IMR-90 (cell line): ENCODE measurements around the gene PRDM5. TPM values are rescaled to one million over a fixed set of nuclear protein-coding genes. Genes with fewer than 3 reads are reported as not detected.

Source experiments
- ATAC-seq: fragments of 200-7000 bp; cut with Tn5 transposase; 2 replicates; pipeline ENCODE4 v1.9.1; 2020; ENCODE audit warnings: low read depth, mild to moderate bottlenecking, moderate library complexity
- BruUV-seq: library from RNA; stranded (reverse); fragments of 400-500 nt; replicated peaks from 2 replicates; lab custom pipeline; 2021; lab: Mats Ljungman, UMichigan
- CTCF ChIA-PET: fragments of 300-600 bp; formaldehyde crosslinking; extraction: SDS; loops from one replicate; lab custom pipeline; 2021; ENCODE audit warnings: antibody characterized with exemption; lab: Yijun Ruan, JAX
- POLR2A ChIA-PET: fragments of 300-600 bp; sonication (Branson Sonifier 250); formaldehyde crosslinking; loops from one replicate; lab custom pipeline; 2022; ENCODE audit warnings: antibody characterized with exemption; ENCODE audit not compliant: unreplicated experiment; lab: Charles Lee
- DNase-seq: peaks from one replicate; pipeline ENCODE4 v3.0.0; 2013
- H2AFZ ChIP-seq: replicated peaks from 2 replicates; pipeline ENCODE3; 2013; ENCODE audit warnings: low read length, mild to moderate bottlenecking; ENCODE audit not compliant: poor library complexity
- H2AK5ac ChIP-seq: 2 replicates; pipeline ENCODE4 v1.6.1; 2013; ENCODE audit warnings: low read depth, low read length, inconsistent platforms
- H2AK9ac ChIP-seq: replicated peaks from 2 replicates; pipeline ENCODE3; 2013; ENCODE audit warnings: mild to moderate bottlenecking, low read depth, low read length, moderate library complexity; ENCODE audit not compliant: poor library complexity
- H2BK120ac ChIP-seq: 2 replicates; pipeline ENCODE4 v1.6.1; 2013; ENCODE audit warnings: low read depth, low read length, inconsistent platforms
- H2BK15ac ChIP-seq: 3 replicates; pipeline ENCODE4 v1.6.1; 2013; ENCODE audit warnings: low read depth, low read length, inconsistent platforms
- H2BK20ac ChIP-seq: 2 replicates; pipeline ENCODE4 v1.6.1; 2013; ENCODE audit warnings: low read depth, mild to moderate bottlenecking, inconsistent platforms, low read length, moderate library complexity
- H2BK5ac ChIP-seq: 2 replicates; pipeline ENCODE4 v1.6.1; 2013; ENCODE audit warnings: mild to moderate bottlenecking, low read depth, low read length, inconsistent platforms; ENCODE audit not compliant: poor library complexity, severe bottlenecking
- H3K14ac ChIP-seq: replicated peaks from 2 replicates; pipeline ENCODE4 v1.6.1; 2013; ENCODE audit warnings: low read depth, low read length, inconsistent platforms
- H3K18ac ChIP-seq: 2 replicates; pipeline ENCODE4 v1.6.1; 2013; ENCODE audit warnings: low read depth, low read length, control low read depth
- H3K23ac ChIP-seq: 2 replicates; pipeline ENCODE4 v1.6.1; 2013; ENCODE audit warnings: low read depth, low read length, inconsistent platforms
- H3K27ac ChIP-seq: 2 replicates; pipeline ENCODE4 v1.5.1; 2013; ENCODE audit warnings: mild to moderate bottlenecking, control low read depth, low read length; ENCODE audit not compliant: insufficient read depth
- H3K27me3 ChIP-seq: 2 replicates; pipeline ENCODE4 v1.6.1; 2013; ENCODE audit warnings: low read length; ENCODE audit not compliant: control insufficient read depth, insufficient read depth
- H3K36me3 ChIP-seq: 2 replicates; pipeline ENCODE4 v1.6.1; 2013; ENCODE audit warnings: low read length, mixed read lengths; ENCODE audit not compliant: control insufficient read depth, insufficient read depth
- H3K4ac ChIP-seq: 2 replicates; pipeline ENCODE4 v1.6.1; 2013; ENCODE audit warnings: low read depth, low read length, inconsistent platforms
- H3K4me1 ChIP-seq: 2 replicates; pipeline ENCODE4 v1.6.1; 2013; ENCODE audit warnings: low read length, mixed read lengths; ENCODE audit not compliant: control insufficient read depth, insufficient read depth
- H3K4me2 ChIP-seq: 2 replicates; pipeline ENCODE4 v1.6.1; 2013; ENCODE audit warnings: low read depth, mild to moderate bottlenecking, control low read depth, low read length, moderate library complexity
- H3K4me3 ChIP-seq: 2 replicates; pipeline ENCODE4 v1.5.1; 2013; ENCODE audit warnings: low read depth, mild to moderate bottlenecking, control low read depth, low read length, moderate library complexity; ENCODE audit not compliant: insufficient read depth
- H3K56ac ChIP-seq: 2 replicates; pipeline ENCODE4 v1.6.1; 2013; ENCODE audit warnings: low read length, inconsistent platforms; ENCODE audit not compliant: insufficient read depth; ENCODE audit errors: extremely low read depth
- H3K79me1 ChIP-seq, 2 experiments: 2 replicates each; pipeline ENCODE4 v1.6.1; 2013; ENCODE audit warnings: low read length in 2 of 2, inconsistent platforms in 1 of 2, low read depth in 1 of 2
- H3K9ac ChIP-seq: 2 replicates; pipeline ENCODE4 v1.6.1; 2013; ENCODE audit warnings: low read depth, low read length, control low read depth
- H3K9me1 ChIP-seq: 2 replicates; pipeline ENCODE4 v1.6.1; 2013; ENCODE audit warnings: low read length, inconsistent platforms; ENCODE audit not compliant: insufficient read depth
- H3K9me3 ChIP-seq: 2 replicates; pipeline ENCODE4 v1.6.1; 2013; ENCODE audit warnings: low read length; ENCODE audit not compliant: control insufficient read depth, insufficient read depth
- H4K20me1 ChIP-seq: 2 replicates; pipeline ENCODE4 v1.6.1; 2013; ENCODE audit warnings: low read length, inconsistent platforms; ENCODE audit not compliant: insufficient read depth
- H4K5ac ChIP-seq: 2 replicates; pipeline ENCODE4 v1.6.1; 2013; ENCODE audit warnings: mild to moderate bottlenecking, low read depth, low read length, control low read depth
- H4K8ac ChIP-seq, 2 experiments: 2 replicates each; pipeline ENCODE4 v1.6.1; 2013; ENCODE audit warnings: low read depth in 2 of 2, low read length in 2 of 2, control low read depth in 1 of 2, inconsistent platforms in 1 of 2
- H4K91ac ChIP-seq: 2 replicates; pipeline ENCODE4 v1.6.1; 2013; ENCODE audit warnings: low read depth, low read length, inconsistent platforms; ENCODE audit not compliant: insufficient read depth
- BHLHE40 ChIP-seq: fragments of 150-350 bp; IDR thresholded peaks from 2 replicates; pipeline ENCODE4 v1.6.1; 2016; ENCODE audit warnings: mild to moderate bottlenecking, low read depth, low read length
- FOS ChIP-seq: fragments of 150-350 bp; IDR thresholded peaks from 2 replicates; pipeline ENCODE4 v1.6.1; 2016; ENCODE audit warnings: low read depth, low read length
- WGBS, 2 experiments: methylation state at CpG; one replicate each; pipeline versions ENCODE4 v1.1.5 to v1.1.7; 2013; ENCODE audit warnings: missing lambda C conversion rate in 2 of 2; ENCODE audit not compliant: insufficient read length in 1 of 2; ENCODE audit errors: extremely low coverage in 2 of 2; 5-methylcytosine and 5-hydroxymethylcytosine counted together
- dilution Hi-C: fragments of 300-500 bp; cut with HindIII; formaldehyde crosslinking; loops from one replicate; pipeline ENCODE4 v1.14.3; 2018; ENCODE audit warnings: low sequenced_read_pairs; ENCODE audit not compliant: unreplicated experiment
- in situ Hi-C: fragments of 300-500 bp; cut with MboI; formaldehyde crosslinking; loops from 3 replicates; pipeline ENCODE4 v1.14.3; 2019; ENCODE audit warnings: low sequenced_read_pairs, inconsistent platforms, mixed read lengths
- intact Hi-C: fragments of 100-400 bp; cut with micrococcal nuclease; formaldehyde crosslinking; loops from 2 replicates; pipeline ENCODE4 v1.10.0; 2022
- polyA plus RNA-seq, 3 experiments: library from polyadenylated mRNA; depleted of rRNA; stranded (reverse); fragments of >200 nt; gene quantifications; 2 replicates each; pipeline ENCODE4 v1.2.3, GENCODE V29; 2012; ENCODE audit warnings: low replicate concordance in 1 of 3
- total RNA-seq: library from RNA; depleted of rRNA; stranded (reverse); fragments of >200 nt; gene quantifications from 2 replicates; pipeline ENCODE4 v1.2.3, GENCODE V29; 2012

PRDM5 gene
- total and polyA plus RNA-seq, 2 of the 4 experiments (the other 2 are of a cell fraction), result 4.1 to 10.8 TPM

GRCh38 chr4:120785202-120785601 is 137.3 kb downstream of the PRDM5 start:
- no peak for DNase-seq
- Histone ChIP-seq H3K4ac (no peak overlapping the region), H3K27me3 (no peaks in the 10 kb centered on the region), H2AK5ac (no peak overlapping the region), H3K36me3 (no peaks in the 10 kb centered on the region), H4K91ac (no peak overlapping the region), H2BK20ac (no peak overlapping the region), H2BK5ac (no peak overlapping the region), H3K4me2 (no peak overlapping the region), H3K18ac (no peak overlapping the region), H3K14ac (no peak overlapping the region), H2BK15ac (no peak overlapping the region), H3K4me3 (no peak overlapping the region), H3K4me1 (no peaks in the 10 kb centered on the region), H3K23ac (no peak overlapping the region), H3K9ac (no peak overlapping the region), H2AFZ (no peak overlapping the region), H3K79me1 (no peaks in the 10 kb centered on the region), H4K8ac (no peak overlapping the region), H4K5ac (no peak overlapping the region), H3K9me3 (no peaks in the 10 kb centered on the region), H2AK9ac (no peak overlapping the region), H4K20me1 (no peaks in the 10 kb centered on the region; the same call in 1 of the 2 replicates), H2BK120ac (no peak overlapping the region), H3K56ac (no peak overlapping the region), H3K27ac (no peak overlapping the region), H3K9me1 (no peaks in the 10 kb centered on the region; the same call in 1 of the 2 replicates)
- POLR2A ChIA-PET, result no interaction called here
- no peak for TF ChIP-seq FOS
- no peak for TF ChIP-seq BHLHE40
- BruUV-seq, result no TSS peak
- in situ Hi-C loops, result no loop called here
- intact Hi-C loops, result no loop called here
- WGBS, 2 experiments, result no CpG with 5 or more reads among the region's 2 CpGs
- no peak for ATAC-seq
- dilution Hi-C loops, result no loop called here
- CTCF ChIA-PET, result no interaction called here
